Brain microvascular endothelial cell (primary cell): ENCODE results near the gene CST6.

Experiments
- DNase-seq: peaks from one replicate; pipeline ENCODE4 v3.0.0-alpha.2; 2020
- H3K27ac ChIP-seq: fragments of 250-450 bp; sonication (Bioruptor Pico); 2 replicates; pipeline ENCODE4 v1.5.1; 2020; ENCODE audit warnings: mild to moderate bottlenecking, moderate library complexity
- H3K27me3 ChIP-seq: fragments of 250-450 bp; sonication (Bioruptor Pico); replicated peaks from 2 replicates; pipeline ENCODE4 v1.5.1; 2020; ENCODE audit warnings: mild to moderate bottlenecking
- H3K36me3 ChIP-seq: fragments of 250-450 bp; sonication (Bioruptor Pico); replicated peaks from 2 replicates; pipeline ENCODE4 v1.5.1; 2020; ENCODE audit warnings: mild to moderate bottlenecking
- H3K4me3 ChIP-seq: 2 replicates; pipeline ENCODE4 v1.5.1; 2011; ENCODE audit warnings: low read depth, mild to moderate bottlenecking, control low read depth, low read length, moderate library complexity
- in situ Hi-C: cut with HindIII; loops from 2 replicates; pipeline ENCODE4 v1.10.0; 2017; ENCODE audit warnings: low sequenced_read_pairs, low pct_ligation_motif_present
- TF ChIP-seq, protein P1 (sequence below): IDR thresholded peaks from 2 replicates; pipeline ENCODE4 v1.5.1; 2011; ENCODE audit warnings: low read depth, mild to moderate bottlenecking, moderate library complexity, low read length, control low read depth, inconsistent platforms; ENCODE audit errors: missing control alignments

The CST6 gene

DNA sequence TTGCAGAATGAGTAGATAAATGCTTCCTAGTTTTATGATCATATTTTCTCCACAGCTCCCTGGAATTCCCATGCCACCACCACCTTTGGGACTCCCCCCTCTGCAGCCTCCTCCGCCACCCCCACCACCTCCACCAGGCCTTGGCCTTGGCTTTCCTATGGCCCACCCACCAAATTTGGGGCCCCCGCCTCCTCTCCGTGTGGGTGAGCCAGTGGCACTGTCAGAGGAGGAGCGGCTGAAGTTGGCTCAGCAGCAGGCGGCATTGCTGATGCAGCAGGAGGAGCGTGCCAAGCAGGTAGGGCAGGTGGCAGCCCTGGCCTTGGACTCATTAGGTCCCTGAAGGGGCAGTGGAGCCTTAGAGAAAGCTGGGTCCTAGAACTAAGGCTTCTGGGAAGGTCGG is 43.2 kb downstream of the CST6 start:
- TF ChIP-seq, protein P1, sequence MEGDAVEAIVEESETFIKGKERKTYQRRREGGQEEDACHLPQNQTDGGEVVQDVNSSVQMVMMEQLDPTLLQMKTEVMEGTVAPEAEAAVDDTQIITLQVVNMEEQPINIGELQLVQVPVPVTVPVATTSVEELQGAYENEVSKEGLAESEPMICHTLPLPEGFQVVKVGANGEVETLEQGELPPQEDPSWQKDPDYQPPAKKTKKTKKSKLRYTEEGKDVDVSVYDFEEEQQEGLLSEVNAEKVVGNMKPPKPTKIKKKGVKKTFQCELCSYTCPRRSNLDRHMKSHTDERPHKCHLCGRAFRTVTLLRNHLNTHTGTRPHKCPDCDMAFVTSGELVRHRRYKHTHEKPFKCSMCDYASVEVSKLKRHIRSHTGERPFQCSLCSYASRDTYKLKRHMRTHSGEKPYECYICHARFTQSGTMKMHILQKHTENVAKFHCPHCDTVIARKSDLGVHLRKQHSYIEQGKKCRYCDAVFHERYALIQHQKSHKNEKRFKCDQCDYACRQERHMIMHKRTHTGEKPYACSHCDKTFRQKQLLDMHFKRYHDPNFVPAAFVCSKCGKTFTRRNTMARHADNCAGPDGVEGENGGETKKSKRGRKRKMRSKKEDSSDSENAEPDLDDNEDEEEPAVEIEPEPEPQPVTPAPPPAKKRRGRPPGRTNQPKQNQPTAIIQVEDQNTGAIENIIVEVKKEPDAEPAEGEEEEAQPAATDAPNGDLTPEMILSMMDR: no peak

DNA sequence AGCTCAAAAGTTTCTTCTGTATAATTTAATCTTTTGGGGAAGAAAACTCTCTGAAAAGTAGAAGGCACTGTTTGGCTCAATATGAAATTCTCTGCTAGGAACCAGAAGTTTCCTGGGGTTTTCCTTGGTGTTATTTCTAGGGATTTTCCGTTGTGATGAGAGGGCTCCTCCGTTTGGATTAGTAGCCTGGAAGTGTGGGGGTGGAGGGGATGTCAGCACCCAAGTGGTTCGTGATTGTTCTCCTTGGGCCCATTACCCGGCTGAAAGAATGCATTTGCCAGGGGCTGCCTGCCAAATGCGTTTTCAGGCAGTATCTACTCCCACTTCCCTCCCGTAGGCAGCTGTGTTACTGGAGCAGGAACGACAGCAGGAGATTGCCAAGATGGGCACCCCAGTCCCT is 44.7 kb downstream of the CST6 start:
- H3K36me3 ChIP-seq: peaks cover 74% of the 10 kb centered on the region
- H3K4me3 ChIP-seq: no peak overlapping the region
- H3K27me3 ChIP-seq: no peaks in the 10 kb centered on the region
- no peak for DNase-seq
- H3K27ac ChIP-seq: no peak overlapping the region
- TF ChIP-seq, protein P1: no peak
- in situ Hi-C loops: no loop called here

More for the DNA sequence above, 43.2 kb downstream of the CST6 start:
- Histone ChIP-seq H3K27me3 (no peaks in the 10 kb centered on the region), H3K4me3 (no peak overlapping the region), H3K27ac (no peak overlapping the region), H3K36me3 (peaks cover 59% of the 10 kb centered on the region)
- DNase-seq: no peak
- in situ Hi-C loops: no loop called here

DNA sequence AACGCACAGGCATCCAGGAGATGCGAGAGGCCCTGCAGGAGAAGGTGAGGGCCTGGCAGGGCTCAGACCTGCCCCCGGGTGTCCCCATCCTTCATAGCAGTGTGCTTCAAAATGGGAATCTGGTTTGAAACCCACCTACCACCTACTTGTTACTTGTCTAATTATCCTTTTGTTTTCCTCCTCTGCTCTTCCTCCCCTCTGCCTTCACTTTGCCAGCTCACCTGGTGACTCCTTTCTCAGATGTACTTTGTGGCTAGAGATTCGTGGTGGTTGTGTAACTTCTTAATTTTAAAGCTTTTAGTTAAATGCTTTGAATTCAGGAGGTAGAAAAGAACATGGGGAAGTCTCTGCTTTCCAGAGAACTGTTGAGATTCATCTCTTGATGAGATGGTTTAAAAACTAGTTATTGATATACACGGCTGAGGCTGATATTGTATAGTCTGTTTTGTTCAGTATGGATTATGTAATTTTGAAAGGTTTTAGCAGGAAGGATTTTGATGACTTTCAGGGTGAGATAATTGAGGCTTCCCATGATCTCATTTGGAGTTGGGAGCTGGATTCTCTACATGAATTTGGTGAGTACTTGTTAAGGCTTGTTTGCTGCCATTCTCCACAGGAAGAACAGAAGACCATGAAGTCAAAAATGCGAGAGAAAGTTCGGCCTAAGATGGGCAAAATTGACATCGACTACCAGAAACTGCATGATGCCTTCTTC is 48.3 kb downstream of the CST6 start:
- TF ChIP-seq, protein P1: no peak
- in situ Hi-C loops: no loop called here
- Histone ChIP-seq H3K36me3 (peaks cover 93% of the 10 kb centered on the region), H3K4me3 (no peak overlapping the region), H3K27me3 (no peaks in the 10 kb centered on the region), H3K27ac (no peak overlapping the region)
- DNase-seq: no peak

DNA sequence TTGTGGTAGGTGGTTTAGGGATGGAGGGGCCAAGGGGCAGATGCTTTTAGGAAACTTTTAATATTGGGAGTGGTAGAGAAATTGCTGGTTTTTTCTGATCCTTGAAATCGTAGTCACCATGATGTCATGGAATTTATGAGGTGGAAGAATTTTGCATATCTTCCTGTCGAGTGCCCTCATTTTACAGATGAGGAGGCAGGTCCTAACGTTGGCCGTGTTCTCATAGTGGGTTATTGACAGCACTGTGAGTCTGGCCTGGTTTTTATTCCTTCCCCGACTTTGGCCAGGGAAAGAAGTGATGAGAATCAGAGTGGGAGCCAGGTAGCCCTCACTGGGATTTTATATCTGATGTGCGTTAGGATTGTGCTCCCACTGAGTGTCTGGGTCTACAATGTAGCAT is 49.5 kb downstream of the CST6 start:
- Histone ChIP-seq H3K4me3 (no peak overlapping the region), H3K36me3 (peaks cover 91% of the 10 kb centered on the region), H3K27ac (no peak overlapping the region), H3K27me3 (no peaks in the 10 kb centered on the region)
- in situ Hi-C loops: no loop called here
- TF ChIP-seq, protein P1: no peak
- no peak for DNase-seq

DNA sequence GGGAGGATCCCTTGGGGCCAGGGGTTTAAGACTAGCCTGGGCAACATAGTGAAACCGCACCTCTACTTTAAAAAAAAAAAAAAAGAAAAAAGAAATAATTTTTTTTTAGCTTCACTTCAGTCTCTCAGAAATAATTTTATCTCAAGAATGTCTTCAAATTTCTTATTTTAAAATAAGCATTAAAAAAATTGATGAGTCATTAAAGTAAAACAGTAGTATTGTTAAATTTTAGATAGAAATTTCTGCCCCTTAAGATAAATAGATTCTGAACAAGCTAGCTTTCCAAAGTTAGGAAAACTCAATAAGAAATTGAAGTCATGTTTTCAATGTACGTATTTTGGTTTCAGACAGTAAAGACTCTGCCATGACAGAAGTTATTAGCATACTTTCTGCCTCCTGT is 50.6 kb downstream of the CST6 start:
- Histone ChIP-seq H3K36me3 (peaks cover 91% of the 10 kb centered on the region), H3K4me3 (no peak overlapping the region), H3K27ac (no peak overlapping the region), H3K27me3 (no peaks in the 10 kb centered on the region)
- in situ Hi-C loops: no loop called here
- no peak for DNase-seq
- TF ChIP-seq, protein P1: no peak
